Fibroblast of mammary gland (primary cell): ENCODE results near the gene SH3RF2.
A peak's percentile ranks its signal among the peaks of the same experiment; 100 is the strongest.

Experiments
- DNase-seq: peaks from one replicate; pipeline ENCODE4 v3.0.0-alpha.2; 2010; ENCODE audit warnings: low read depth
- H3K4me3 ChIP-seq: 2 replicates; pipeline ENCODE4 v1.5.1; 2011; ENCODE audit warnings: low read depth, mild to moderate bottlenecking, low read length, moderate library complexity; ENCODE audit not compliant: control insufficient read depth
- TF ChIP-seq, protein P1 (sequence below): conservative IDR thresholded peaks from 2 replicates; pipeline ENCODE4 v1.5.1; 2011; ENCODE audit warnings: low read depth, low read length, inconsistent platforms; ENCODE audit not compliant: control insufficient read depth, insufficient read depth

The SH3RF2 gene

DNA sequence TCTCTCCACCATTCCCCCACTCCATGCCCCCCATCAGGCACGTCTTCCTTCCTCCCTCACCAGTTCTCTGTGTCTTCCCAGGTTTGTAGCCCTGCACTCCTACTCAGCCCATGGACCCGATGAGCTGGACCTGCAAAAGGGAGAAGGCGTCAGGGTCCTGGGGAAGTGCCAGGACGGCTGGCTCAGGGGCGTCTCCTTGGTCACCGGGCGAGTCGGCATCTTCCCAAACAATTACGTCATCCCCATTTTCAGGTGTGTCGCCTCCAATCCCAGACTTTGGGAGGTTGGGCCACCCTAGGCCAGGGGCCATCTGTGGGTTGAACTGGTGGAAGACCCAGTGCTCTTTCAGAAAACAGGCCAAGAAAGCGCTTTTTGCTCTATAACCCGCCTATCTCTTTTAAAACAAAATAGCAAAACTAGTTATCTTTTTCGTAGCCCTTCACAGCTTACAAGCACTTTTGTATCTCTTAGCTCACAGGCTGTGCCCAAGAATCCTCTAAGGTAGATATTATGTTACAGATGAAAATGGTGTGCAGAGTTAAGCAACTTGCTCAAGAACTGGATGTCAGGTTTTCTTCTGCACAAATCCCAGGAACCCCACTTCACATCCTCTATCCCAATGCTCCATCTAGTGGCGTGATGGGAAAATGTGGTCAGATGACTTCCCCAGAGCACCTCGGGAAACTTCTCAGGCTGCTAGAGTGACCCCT is 112.8 kb downstream of the SH3RF2 start:
- DNase-seq: peak; percentile 73
- TF ChIP-seq, protein P1, sequence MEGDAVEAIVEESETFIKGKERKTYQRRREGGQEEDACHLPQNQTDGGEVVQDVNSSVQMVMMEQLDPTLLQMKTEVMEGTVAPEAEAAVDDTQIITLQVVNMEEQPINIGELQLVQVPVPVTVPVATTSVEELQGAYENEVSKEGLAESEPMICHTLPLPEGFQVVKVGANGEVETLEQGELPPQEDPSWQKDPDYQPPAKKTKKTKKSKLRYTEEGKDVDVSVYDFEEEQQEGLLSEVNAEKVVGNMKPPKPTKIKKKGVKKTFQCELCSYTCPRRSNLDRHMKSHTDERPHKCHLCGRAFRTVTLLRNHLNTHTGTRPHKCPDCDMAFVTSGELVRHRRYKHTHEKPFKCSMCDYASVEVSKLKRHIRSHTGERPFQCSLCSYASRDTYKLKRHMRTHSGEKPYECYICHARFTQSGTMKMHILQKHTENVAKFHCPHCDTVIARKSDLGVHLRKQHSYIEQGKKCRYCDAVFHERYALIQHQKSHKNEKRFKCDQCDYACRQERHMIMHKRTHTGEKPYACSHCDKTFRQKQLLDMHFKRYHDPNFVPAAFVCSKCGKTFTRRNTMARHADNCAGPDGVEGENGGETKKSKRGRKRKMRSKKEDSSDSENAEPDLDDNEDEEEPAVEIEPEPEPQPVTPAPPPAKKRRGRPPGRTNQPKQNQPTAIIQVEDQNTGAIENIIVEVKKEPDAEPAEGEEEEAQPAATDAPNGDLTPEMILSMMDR: peak; percentile 82
- H3K4me3 ChIP-seq: no peak overlapping the region

- no peak for DNase-seq
- TF ChIP-seq, protein P1: no peak
These were observed 113.3 kb downstream of the SH3RF2 start for GRCh38 chr5:146049704-146050026.

GRCh38 chr5:146050086-146050485 is 113.7 kb downstream of the SH3RF2 start:
- no peak overlapping the region for H3K4me3 ChIP-seq
- TF ChIP-seq, protein P1: no peak
- DNase-seq: no peak

More at GRCh38 chr5:146049704-146050026, 113.3 kb downstream of the SH3RF2 start:
- no peak overlapping the region for H3K4me3 ChIP-seq

DNA sequence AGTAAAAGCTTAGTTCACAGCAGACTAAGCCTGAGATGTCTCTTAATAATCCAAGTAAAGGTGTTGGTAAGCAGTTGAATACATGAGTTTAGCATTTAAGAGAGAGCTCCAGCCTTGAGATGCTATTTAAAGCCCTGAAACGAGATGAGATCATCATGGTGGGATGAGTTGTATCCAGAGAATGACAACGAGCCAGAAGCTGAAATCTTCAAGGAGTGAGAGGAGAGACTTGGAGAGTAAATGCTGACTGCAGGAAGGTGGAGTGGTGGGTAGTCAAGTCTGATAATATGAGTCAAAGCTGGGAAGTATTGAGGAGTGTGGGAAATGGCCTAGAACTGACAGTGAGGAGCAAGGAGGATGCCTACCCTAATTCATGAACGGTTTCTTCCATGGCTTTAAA is 115.3 kb downstream of the SH3RF2 start:
- DNase-seq: peak; percentile 38
- H3K4me3 ChIP-seq: no peak overlapping the region
- TF ChIP-seq, protein P1: no peak

DNA sequence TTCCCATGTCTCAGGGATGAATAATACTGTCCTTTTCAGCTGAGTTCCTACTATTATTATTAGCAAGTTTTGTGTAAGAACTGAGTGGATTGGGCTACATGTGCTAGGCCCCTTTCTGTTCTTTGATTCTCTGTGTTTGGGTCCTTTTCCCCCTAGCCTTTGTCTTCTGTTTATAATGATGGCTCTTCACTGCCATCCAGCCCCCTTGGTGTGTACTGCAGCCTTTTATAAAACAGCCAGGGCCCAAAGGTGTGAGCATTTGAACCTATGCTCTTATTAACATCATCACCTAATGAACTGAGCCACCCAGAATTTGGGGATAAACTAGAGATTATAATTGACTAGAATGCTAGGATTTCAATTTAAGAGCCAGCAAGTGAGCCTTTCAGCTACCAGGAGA is 116.4 kb downstream of the SH3RF2 start:
- no peak overlapping the region for H3K4me3 ChIP-seq
- TF ChIP-seq, protein P1: peak; percentile 14
- DNase-seq: no peak

GRCh38 chr5:146055432-146055831 is 119.1 kb downstream of the SH3RF2 start:
- no peak for DNase-seq
- TF ChIP-seq, protein P1: no peak
- no peak overlapping the region for H3K4me3 ChIP-seq
